Upper lobe of left lung (tissue), 4 donors: ENCODE measurements around the gene HIVEP3.

Source experiments
- CTCF ChIP-seq, 6 experiments: fragments of 450-650 bp in 4 of 6; fragments of 200-600 bp in 2 of 6; sonication (generic) in 2 of 6; IDR thresholded peaks; one replicate each; pipeline ENCODE4 v1.5.1; 2016 to 2019; ENCODE audit warnings: antibody characterized with exemption in 6 of 6
- EP300 ChIP-seq, 4 donors: sonication (generic); formaldehyde crosslinking; IDR thresholded peaks; one replicate each; pipeline ENCODE4 v1.5.1; 2017; ENCODE audit warnings: antibody characterized with exemption in 4 of 4, control low read depth in 2 of 4
- POLR2A ChIP-seq, 4 donors: fragments of 450-650 bp; IDR thresholded peaks; one replicate each; pipeline ENCODE4 v1.5.1; 2016 to 2017; ENCODE audit warnings: antibody characterized with exemption in 4 of 4, mild to moderate bottlenecking in 2 of 4
- POLR2AphosphoS5 ChIP-seq, 2 donors: sonication (generic); formaldehyde crosslinking; IDR thresholded peaks; one replicate each; pipeline ENCODE4 v1.5.1; 2017; ENCODE audit warnings: antibody characterized with exemption in 2 of 2

- TF ChIP-seq CTCF (IDR thresholded peaks at IDR 0.05) (no peak), POLR2A (IDR thresholded peaks at IDR 0.05) (no peak), POLR2AphosphoS5 (IDR thresholded peaks at IDR 0.05) (no peak), EP300 (IDR thresholded peaks at IDR 0.05) (no peak)
Observed at GRCh38 chr1:41529621-41530395, 388.9 kb downstream of the HIVEP3 start.
